Measurements from ENCODE around the gene MCRS1.
"Not testable (repeated sequence)": the region's sequence is repeated elsewhere in the genome, so short reads cannot be mapped to it uniquely, and the experiment has no call there.

The MCRS1 gene

GRCh38 chr12:49540229-49541139 is 27.5 kb downstream of the MCRS1 start:
- DNase-seq, result no peak

- no peak for DNase-seq
These were observed 28.3 kb downstream of the MCRS1 start for GRCh38 chr12:49539406-49540228.

GRCh38 chr12:49538510-49539403 is 29.2 kb downstream of the MCRS1 start, which contains the start of gene KCNH3:
Gene KCNH3, plus strand, starts transcription at chr12:49539030. Its CDS starts 387 bp downstream, at chr12:49539417.
- peak; percentile 96 for DNase-seq

GRCh38 chr12:49537752-49538509 is 30.0 kb downstream of the MCRS1 start:
- DNase-seq, result peak; percentile 78

- DNase-seq, result no peak
These were observed 30.7 kb downstream of the MCRS1 start for GRCh38 chr12:49537231-49537751.

- no peak for DNase-seq
These were observed 31.3 kb downstream of the MCRS1 start for GRCh38 chr12:49536526-49537071.

- DNase-seq, result no peak
These were observed 31.9 kb downstream of the MCRS1 start for GRCh38 chr12:49535921-49536525.

GRCh38 chr12:49534731-49535278 is 33.1 kb downstream of the MCRS1 start:
- DNase-seq, result no peak

GRCh38 chr12:49534122-49534521 is 33.8 kb downstream of the MCRS1 start:
- not testable (repeated sequence) for DNase-seq

GRCh38 chr12:49533331-49533730 is 34.6 kb downstream of the MCRS1 start:
- DNase-seq, result no peak

GRCh38 chr12:49531745-49532144 is 36.2 kb downstream of the MCRS1 start:
- DNase-seq, result no peak

GRCh38 chr12:49529414-49529813 is 38.5 kb downstream of the MCRS1 start:
- DNase-seq, result no peak

- DNase-seq, result no peak
These were observed 40.4 kb downstream of the MCRS1 start for GRCh38 chr12:49527361-49528130.

- no peak for DNase-seq
These were observed 42.0 kb downstream of the MCRS1 start for GRCh38 chr12:49525942-49526341.

GRCh38 chr12:49524660-49525324 is 43.1 kb downstream of the MCRS1 start:
- no peak for DNase-seq

GRCh38 chr12:49521389-49521788 is 46.6 kb downstream of the MCRS1 start:
- no peak for DNase-seq

GRCh38 chr12:49519574-49519936 is 48.4 kb downstream of the MCRS1 start:
- DNase-seq, result no peak

- DNase-seq, result no peak
These were observed 48.9 kb downstream of the MCRS1 start for GRCh38 chr12:49518914-49519573.

GRCh38 chr12:49515266-49515665 is 52.7 kb downstream of the MCRS1 start:
- DNase-seq, result no peak

Data from activated effector memory CD4-positive, alpha-beta T cell treated with anti-CD3 and anti-CD28 coated beads, Interleukin-2, amount 50 U/mL, for 16 hours (primary cell).